Prostate gland (tissue), 2 donors: ENCODE data around the gene SUSD2.

Source experiments
- POLR2A ChIP-seq: fragments of 450-650 bp; IDR thresholded peaks from one replicate; pipeline ENCODE4 v1.6.1; 2016; ENCODE audit warnings: antibody characterized with exemption, mild to moderate bottlenecking
- TF ChIP-seq, protein P1 (sequence below), 4 experiments: fragments of 200-600 bp in 2 of 4; fragments of 450-650 bp in 2 of 4; sonication (generic) in 2 of 4; IDR thresholded peaks; 1 replicate in 3 of 4; 2 replicates in 1 of 4; pipeline ENCODE4 v1.5.1; 2016 to 2019; ENCODE audit warnings: antibody characterized with exemption in 4 of 4, mild to moderate bottlenecking in 2 of 4, moderate library complexity in 2 of 4

DNA sequence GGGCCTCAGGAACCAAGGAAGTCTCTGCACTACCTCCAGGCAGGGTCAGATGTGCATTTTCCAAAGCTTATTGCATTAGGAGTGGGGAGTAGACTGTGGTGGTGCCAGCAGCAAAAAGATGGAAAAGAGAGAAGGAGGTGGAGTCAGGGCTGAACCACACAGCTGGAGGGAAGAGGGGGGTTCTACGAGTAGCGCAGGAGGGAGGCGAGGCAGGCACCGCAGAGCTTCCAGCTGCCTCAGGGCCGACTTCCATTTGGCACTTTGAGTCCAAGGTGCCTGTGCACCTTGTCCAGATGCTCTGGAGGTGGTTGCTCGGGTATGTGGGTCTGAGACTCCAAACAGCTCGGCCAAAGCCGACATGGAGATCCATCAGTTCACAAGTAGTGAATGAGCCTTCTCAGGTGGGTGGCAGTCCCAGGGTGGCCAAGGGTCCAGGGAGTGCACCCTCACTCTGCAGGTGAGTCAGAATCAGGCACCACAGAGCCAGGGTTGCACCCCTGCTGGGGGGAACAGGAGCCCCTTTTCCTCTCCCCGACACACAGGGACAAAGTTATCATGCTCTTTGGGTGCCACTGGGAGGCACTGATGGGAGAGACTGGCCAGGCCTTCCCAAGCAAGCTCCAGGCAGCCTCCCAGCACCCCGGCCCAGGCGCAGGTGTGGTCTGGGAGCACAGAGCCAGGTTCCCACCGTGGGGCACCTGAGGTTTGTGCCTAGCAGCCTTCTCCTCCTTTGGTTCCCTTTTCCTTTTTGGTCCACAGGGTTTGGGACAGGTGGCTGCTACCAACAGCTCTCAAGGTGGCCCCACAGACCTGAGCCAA, 33.4 kb downstream of the SUSD2 start:
- TF ChIP-seq, protein P1, sequence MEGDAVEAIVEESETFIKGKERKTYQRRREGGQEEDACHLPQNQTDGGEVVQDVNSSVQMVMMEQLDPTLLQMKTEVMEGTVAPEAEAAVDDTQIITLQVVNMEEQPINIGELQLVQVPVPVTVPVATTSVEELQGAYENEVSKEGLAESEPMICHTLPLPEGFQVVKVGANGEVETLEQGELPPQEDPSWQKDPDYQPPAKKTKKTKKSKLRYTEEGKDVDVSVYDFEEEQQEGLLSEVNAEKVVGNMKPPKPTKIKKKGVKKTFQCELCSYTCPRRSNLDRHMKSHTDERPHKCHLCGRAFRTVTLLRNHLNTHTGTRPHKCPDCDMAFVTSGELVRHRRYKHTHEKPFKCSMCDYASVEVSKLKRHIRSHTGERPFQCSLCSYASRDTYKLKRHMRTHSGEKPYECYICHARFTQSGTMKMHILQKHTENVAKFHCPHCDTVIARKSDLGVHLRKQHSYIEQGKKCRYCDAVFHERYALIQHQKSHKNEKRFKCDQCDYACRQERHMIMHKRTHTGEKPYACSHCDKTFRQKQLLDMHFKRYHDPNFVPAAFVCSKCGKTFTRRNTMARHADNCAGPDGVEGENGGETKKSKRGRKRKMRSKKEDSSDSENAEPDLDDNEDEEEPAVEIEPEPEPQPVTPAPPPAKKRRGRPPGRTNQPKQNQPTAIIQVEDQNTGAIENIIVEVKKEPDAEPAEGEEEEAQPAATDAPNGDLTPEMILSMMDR (IDR thresholded peaks at IDR 0.05), result no peak
- TF ChIP-seq POLR2A, result no peak
